D341Med (cell line): ENCODE measurements around the gene ACTR1A.
"Not testable (repeated sequence)": the region's sequence is repeated elsewhere in the genome, so short reads cannot be mapped to it uniquely, and the experiment has no call there.

Experiments used
- DNase-seq: peaks from one replicate; pipeline ENCODE4 v3.0.0; 2012; ENCODE audit warnings: low spot score

The ACTR1A gene

GRCh38 chr10:102514487-102515311 is 12.2 kb upstream of the ACTR1A start:
- DNase-seq, result no peak

GRCh38 chr10:102511583-102512274 is 9.2 kb upstream of the ACTR1A start:
- no peak for DNase-seq

- DNase-seq, result no peak
Observed at GRCh38 chr10:102509387-102509786, 6.9 kb upstream of the ACTR1A start.

- no peak for DNase-seq
Observed at GRCh38 chr10:102508506-102508905, 6.0 kb upstream of the ACTR1A start.

GRCh38 chr10:102507521-102507920 is 5.0 kb upstream of the ACTR1A start:
- DNase-seq, result no peak

GRCh38 chr10:102505462-102506115 is 3.1 kb upstream of the ACTR1A start:
- DNase-seq, result no peak

- no peak for DNase-seq
Observed at GRCh38 chr10:102504976-102505300, 2.4 kb upstream of the ACTR1A start.

- no peak for DNase-seq
Observed at GRCh38 chr10:102504179-102504975, 1.9 kb upstream of the ACTR1A start.

GRCh38 chr10:102503264-102504178 is 1.0 kb upstream of the ACTR1A start, which contains the start of gene SUFU:
SUFU (plus strand) TSS chr10:102503972; CDS start chr10:102504153, 181 bp downstream.
- DNase-seq, result peak; percentile 95

- peak; percentile 92 for DNase-seq
Observed at GRCh38 chr10:102502029-102502336, 529 bp downstream of the ACTR1A start.

- no peak for DNase-seq
Observed at GRCh38 chr10:102501201-102502028, 1.1 kb downstream of the ACTR1A start.

GRCh38 chr10:102500686-102501085 is 1.8 kb downstream of the ACTR1A start:
- not testable (repeated sequence) for DNase-seq

GRCh38 chr10:102499356-102499755 is 3.2 kb downstream of the ACTR1A start:
- no peak for DNase-seq

- DNase-seq, result no peak
Observed at GRCh38 chr10:102497545-102497944, 5.0 kb downstream of the ACTR1A start.

- DNase-seq, result no peak
Observed at GRCh38 chr10:102493771-102494170, 8.7 kb downstream of the ACTR1A start.

- DNase-seq, result no peak
Observed at GRCh38 chr10:102492983-102493382, 9.5 kb downstream of the ACTR1A start.

GRCh38 chr10:102492344-102492939 is 10.1 kb downstream of the ACTR1A start:
- no peak for DNase-seq

GRCh38 chr10:102491136-102491535 is 11.4 kb downstream of the ACTR1A start:
- DNase-seq, result no peak

- DNase-seq, result no peak
Observed at GRCh38 chr10:102485093-102485784, 17.3 kb downstream of the ACTR1A start.
